HEK293 (cell line): Measurements from ENCODE around the gene CACNG4.
A peak's percentile ranks its signal among the peaks of the same experiment; 100 is the strongest.

Experiments
- CTCF ChIA-PET: fragments of 350-600 bp; formaldehyde crosslinking; extraction: SDS; loops from one replicate; lab custom pipeline; 2021; ENCODE audit warnings: antibody characterized with exemption; lab: Yijun Ruan, JAX
- POLR2A ChIA-PET: fragments of 300-600 bp; formaldehyde crosslinking; extraction: SDS; loops from one replicate; lab custom pipeline; 2020; ENCODE audit warnings: antibody characterized with exemption, inconsistent platforms; lab: Yijun Ruan, JAX
- H3K27ac ChIP-seq: fragments of 200-500 bp; sonication (Bioruptor generic); 2 replicates; pipeline ENCODE4 v1.5.1; 2014; ENCODE audit warnings: low read depth, low read length, control low read depth, inconsistent platforms; ENCODE audit errors: extremely low read depth
- H3K36me3 ChIP-seq, 2 experiments: fragments of 200-500 bp in 1 of 2; sonication (Bioruptor generic) in 1 of 2; 1 replicate in 1 of 2; 2 replicates in 1 of 2; pipeline ENCODE4 v1.5.1; 2014 to 2017; ENCODE audit warnings: inconsistent platforms in 2 of 2, low read length in 2 of 2; ENCODE audit not compliant: control insufficient read depth in 2 of 2, insufficient read depth in 1 of 2
- H3K4me1 ChIP-seq: fragments of 200-500 bp; sonication (Bioruptor generic); 2 replicates; pipeline ENCODE4 v1.5.1; 2014; ENCODE audit warnings: mild to moderate bottlenecking, low read length, inconsistent platforms; ENCODE audit not compliant: control insufficient read depth, insufficient read depth
- H3K4me3 ChIP-seq: 2 replicates; pipeline ENCODE4 v1.5.1; 2011; ENCODE audit warnings: low read depth, mild to moderate bottlenecking, control low read depth, low read length, moderate library complexity
- H3K9me3 ChIP-seq: fragments of 200-500 bp; sonication (Bioruptor generic); 2 replicates; pipeline ENCODE4 v1.5.1; 2014; ENCODE audit warnings: low read depth, low read length, inconsistent platforms; ENCODE audit not compliant: control insufficient read depth, insufficient read depth
- BCL11B ChIP-seq: fragments of 450-650 bp; formaldehyde crosslinking; IDR thresholded peaks from 2 replicates; pipeline ENCODE4 v1.5.1; 2016; ENCODE audit warnings: low read depth, missing biosample characterization, missing genetic modification characterization
- ZFP69B ChIP-seq: fragments of 450-650 bp; formaldehyde crosslinking; IDR thresholded peaks from 2 replicates; pipeline ENCODE4 v1.5.1; 2016; ENCODE audit warnings: missing biosample characterization, missing genetic modification characterization
- ZNF157 ChIP-seq: fragments of 450-650 bp; formaldehyde crosslinking; IDR thresholded peaks from 2 replicates; pipeline ENCODE4 v1.5.1; 2016; ENCODE audit warnings: missing biosample characterization, missing genetic modification characterization
- ZNF394 ChIP-seq: fragments of 450-650 bp; formaldehyde crosslinking; IDR thresholded peaks from 2 replicates; pipeline ENCODE4 v1.5.1; 2016; ENCODE audit warnings: missing biosample characterization, missing genetic modification characterization, mild to moderate bottlenecking, moderate library complexity, borderline replicate concordance
- ZNF623 ChIP-seq: fragments of 450-650 bp; formaldehyde crosslinking; IDR thresholded peaks from 2 replicates; pipeline ENCODE4 v1.5.1; 2016; ENCODE audit warnings: missing biosample characterization, missing genetic modification characterization
- ZNF664 ChIP-seq: fragments of 450-650 bp; formaldehyde crosslinking; IDR thresholded peaks from 2 replicates; pipeline ENCODE4 v1.5.1; 2016; ENCODE audit warnings: missing biosample characterization, missing genetic modification characterization
- ZNF776 ChIP-seq: fragments of 450-650 bp; formaldehyde crosslinking; IDR thresholded peaks from 2 replicates; pipeline ENCODE4 v1.5.0; 2017; ENCODE audit warnings: missing biosample characterization, missing genetic modification characterization, borderline replicate concordance
- ZSCAN23 ChIP-seq: fragments of 450-650 bp; formaldehyde crosslinking; IDR thresholded peaks from 2 replicates; pipeline ENCODE4 v1.5.1; 2016; ENCODE audit warnings: missing biosample characterization, missing genetic modification characterization

The CACNG4 gene

DNA sequence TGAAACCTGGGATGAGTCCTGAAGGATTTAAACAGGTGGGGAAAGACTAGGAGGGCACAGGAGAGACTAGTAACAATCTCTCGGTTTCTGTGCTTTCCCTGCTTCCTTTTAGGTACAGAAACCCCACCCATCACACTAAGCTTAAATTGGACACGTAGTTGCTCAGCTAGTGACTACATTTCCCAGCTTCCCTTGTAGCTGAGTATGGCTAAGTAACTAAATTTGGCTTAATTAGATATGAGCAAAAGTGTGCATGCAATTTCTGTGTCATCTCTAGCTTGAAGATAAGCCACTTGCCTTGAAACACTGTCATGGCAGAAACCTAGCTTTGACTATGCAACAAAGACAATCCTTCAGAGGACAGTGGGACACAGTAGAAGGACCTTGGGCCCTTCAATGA lies 116.3 kb downstream of the CACNG4 start:
- CTCF ChIA-PET: interaction anchor here (0.6 to 2.1 kb wide), 4 partner anchors 11 to 367 kb away, joined by 3 to 5 read pairs (median 4); no protein-coding TSS in a partner anchor
- POLR2A ChIA-PET: no interaction called here
- H3K4me1 ChIP-seq: no peaks in the 10 kb centered on the region
- no peak overlapping the region for H3K4me3 ChIP-seq
- no peak overlapping the region for H3K27ac ChIP-seq
- TF ChIP-seq ZSCAN23 (tag by site-specific recombination): no peak
- 0 out of 2 replicates have a peak, but pooled peaks have one; percentile 10 for TF ChIP-seq ZNF664 (tag by site-specific recombination)
- H3K9me3 ChIP-seq: no peaks in the 10 kb centered on the region
- peaks cover 17 to 43% of the 10 kb centered on the region in 2 experiments for H3K36me3 ChIP-seq

DNA sequence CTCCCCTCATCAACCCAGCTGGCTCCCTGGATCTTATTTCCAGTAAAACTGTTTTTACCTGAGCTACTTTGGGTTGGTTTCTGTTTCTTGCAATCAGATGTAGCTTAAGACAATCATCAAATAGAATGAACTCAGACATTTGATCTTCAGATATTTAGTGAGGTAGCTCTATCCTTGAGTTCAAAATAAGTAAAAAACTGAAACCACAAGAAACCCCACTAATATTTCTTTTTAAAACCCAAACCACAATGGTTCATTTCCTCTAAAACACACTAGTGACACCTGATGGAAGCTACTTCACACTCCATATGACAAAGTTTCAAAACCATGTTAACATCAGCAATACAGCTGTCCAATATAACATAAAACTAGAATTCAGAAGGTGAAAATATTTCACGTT lies 117.6 kb downstream of the CACNG4 start:
- no peak overlapping the region for H3K27ac ChIP-seq
- no peak overlapping the region for H3K4me3 ChIP-seq
- CTCF ChIA-PET: interaction anchor here (0.7 to 2.1 kb wide), 2 partner anchors 10 to 16 kb away, joined by 3 to 5 read pairs; no protein-coding TSS in a partner anchor
- no peaks in the 10 kb centered on the region for H3K4me1 ChIP-seq
- POLR2A ChIA-PET: no interaction called here
- peaks cover 21 to 49% of the 10 kb centered on the region in 2 experiments for H3K36me3 ChIP-seq
- TF ChIP-seq ZFP69B (tag by site-specific recombination): no peak
- TF ChIP-seq ZNF623 (tag by site-specific recombination): no peak
- TF ChIP-seq ZNF776 (tag by site-specific recombination): no peak
- no peak for TF ChIP-seq BCL11B (tag by site-specific recombination)
- TF ChIP-seq ZNF157 (tag by site-specific recombination): no peak
- TF ChIP-seq ZNF394 (tag by site-specific recombination): no peak
- TF ChIP-seq, all 188 proteins: peak for 0
- H3K9me3 ChIP-seq: no peaks in the 10 kb centered on the region
